Activated CD8-positive, alpha-beta memory T cell treated with anti-CD3 and anti-CD28 coated beads for 36 hours (primary cell): ENCODE results near the gene MYO9B. TPM values are rescaled to one million over a fixed set of nuclear protein-coding genes. Genes with fewer than 3 reads are reported as not detected.
"Not testable (repeated sequence)": the region's sequence is repeated elsewhere in the genome, so short reads cannot be mapped to it uniquely, and the experiment has no call there.

Experiments
- CTCF ChIA-PET: fragments of 350-600 bp; sonication (Branson Sonifier 250); formaldehyde crosslinking; loops from one replicate; lab custom pipeline; 2021; ENCODE audit warnings: antibody characterized with exemption; lab: Charles Lee
- POLR2A ChIA-PET: fragments of 350-600 bp; sonication (Branson Sonifier 250); formaldehyde crosslinking; loops from one replicate; lab custom pipeline; 2021; ENCODE audit warnings: antibody characterized with exemption; lab: Charles Lee
- total RNA-seq, 2 experiments: library from RNA; stranded (reverse); gene quantifications; one replicate each; pipeline ENCODE4 v1.2.3, GENCODE V29; 2021

MYO9B gene
- total RNA-seq, 2 experiments from 2014 or later, result 100 to 105 TPM

DNA sequence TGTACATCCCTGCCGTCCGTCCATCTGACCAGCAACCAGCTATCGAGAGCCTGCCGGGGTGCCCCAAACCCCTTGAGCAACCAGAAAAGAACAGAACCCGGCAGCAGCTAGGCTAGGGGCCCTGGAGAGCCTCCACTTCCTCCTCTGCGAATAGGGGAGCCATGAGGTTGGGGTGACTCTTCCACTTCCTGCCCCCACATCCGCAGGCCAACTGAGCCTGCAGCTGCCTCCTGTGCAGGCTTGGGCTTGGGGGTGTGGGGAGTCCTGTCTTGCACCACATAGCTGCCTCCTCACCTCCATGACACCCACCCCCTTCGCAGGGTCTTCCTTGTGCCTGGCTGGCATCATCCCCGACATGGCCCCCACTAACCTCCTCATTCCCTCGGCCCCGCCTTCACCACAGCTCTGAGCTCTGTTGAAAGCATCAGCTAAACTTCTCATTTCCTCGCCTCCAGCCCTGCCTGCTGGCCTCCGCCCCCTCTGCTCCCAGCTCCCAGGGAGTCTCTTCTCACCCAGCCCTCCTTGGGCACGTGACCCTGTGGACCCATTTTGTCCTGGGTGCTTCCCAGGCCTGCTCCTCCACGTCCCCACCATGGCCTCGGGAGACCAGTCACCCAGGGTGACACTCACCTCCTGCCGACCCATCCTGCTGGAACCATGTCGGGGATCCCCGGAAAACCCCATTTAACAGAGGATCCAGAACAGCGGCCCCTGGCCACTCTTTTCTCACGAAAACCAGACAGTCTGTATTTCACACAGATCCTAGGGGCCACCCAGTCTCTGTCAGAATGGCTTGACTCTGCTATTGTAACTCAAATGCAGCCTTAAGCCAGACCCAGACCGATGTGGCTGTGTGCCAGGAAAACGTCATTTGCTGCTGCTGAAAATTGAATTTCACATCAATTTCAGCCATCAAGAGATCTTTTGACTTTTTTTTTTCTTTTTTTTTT is 50.4 kb downstream of the MYO9B start:
- ChIA-PET POLR2A (interaction anchor here (0.6 to 1.6 kb wide), 6 partner anchors 10 to 385 kb away, joined by 3 to 8 read pairs (median 5); partner anchors contain the start of genes OCEL1 and USE1), CTCF (interaction anchor here (1.6 kb wide), 1 partner anchor 49 kb away, joined by 3 read pairs; no protein-coding TSS in a partner anchor)

DNA sequence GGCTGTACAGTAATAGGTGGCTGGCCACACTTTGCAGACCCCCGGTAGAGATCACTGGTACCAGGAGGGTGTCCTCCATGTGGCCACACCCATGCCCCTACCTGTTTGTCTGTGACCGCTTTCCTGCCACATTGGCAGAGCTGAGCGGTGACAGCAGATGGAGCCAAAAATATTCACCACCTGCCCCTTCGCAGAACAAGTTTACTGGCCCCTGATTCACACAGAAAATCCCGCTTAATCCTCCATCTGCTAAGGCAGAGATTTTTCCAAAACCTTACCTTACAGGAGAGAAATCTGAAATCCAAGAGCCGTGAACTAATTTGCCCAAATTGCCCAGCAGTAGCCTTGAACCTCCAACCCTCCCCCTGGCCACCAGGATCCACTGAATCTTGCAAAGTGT is 52.1 kb downstream of the MYO9B start:
- CTCF ChIA-PET, result no interaction called here
- POLR2A ChIA-PET, result no interaction called here

DNA sequence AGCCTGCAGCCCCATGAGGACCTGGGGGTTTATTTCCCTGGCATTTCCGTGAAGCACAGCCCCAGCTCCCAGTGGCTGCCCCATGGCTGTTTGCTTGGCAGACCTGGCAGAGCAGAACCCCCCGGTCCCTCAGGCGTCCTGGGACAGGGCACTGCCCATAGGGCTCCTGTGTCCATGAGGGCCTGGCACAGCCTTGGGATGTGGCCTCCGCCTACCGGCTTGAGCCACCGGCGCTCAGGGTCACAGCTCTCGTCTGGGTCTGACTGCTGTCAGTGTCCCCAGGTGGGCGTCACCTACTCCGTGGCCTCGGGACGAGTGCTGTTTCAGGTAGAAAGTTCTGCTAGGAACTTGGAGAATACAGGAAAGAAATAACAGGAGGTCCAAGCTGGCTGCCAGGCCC is 52.8 kb downstream of the MYO9B start:
- ChIA-PET CTCF (no interaction called here), POLR2A (no interaction called here)

DNA sequence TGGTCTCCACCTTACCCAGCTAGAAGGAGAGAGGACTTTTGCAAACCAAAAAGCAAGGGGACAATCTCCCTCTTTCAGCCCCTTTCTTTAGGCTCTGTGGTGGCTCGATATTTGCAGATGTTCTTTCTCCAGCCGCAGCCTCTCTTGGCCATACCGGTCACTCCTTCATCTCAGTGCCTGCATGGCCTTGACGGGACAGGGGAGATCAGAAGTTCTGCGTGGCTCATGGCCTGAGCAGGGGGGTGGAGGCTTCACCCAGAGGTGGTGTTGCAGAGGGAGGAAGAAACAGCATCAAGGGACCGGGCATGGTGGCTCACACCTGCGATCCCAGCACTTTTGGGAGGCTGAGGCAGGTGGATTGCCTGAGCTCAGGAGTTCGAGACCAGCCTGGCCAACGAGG is 53.2 kb downstream of the MYO9B start:
- POLR2A ChIA-PET, result no interaction called here
- CTCF ChIA-PET, result no interaction called here

DNA sequence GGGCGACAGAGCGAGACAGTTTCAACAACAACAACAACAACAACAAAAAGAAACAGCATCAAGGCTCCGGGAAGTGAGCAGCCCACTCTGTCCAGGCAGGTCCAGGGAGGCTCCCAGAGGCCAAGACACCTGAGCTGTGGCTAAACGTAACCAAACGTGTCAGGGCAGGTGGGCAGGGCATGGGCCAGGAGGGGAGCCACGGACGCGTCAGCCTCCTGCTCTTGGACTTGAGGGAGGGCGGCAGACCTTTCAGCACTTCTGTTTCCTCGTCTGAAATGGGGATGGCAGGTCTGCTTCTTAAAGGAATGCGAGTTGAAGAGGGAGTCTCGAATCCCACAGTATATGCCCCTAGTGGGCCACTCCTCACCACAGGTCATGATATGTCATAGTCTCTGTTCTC is 53.8 kb downstream of the MYO9B start:
- CTCF ChIA-PET, result no interaction called here
- POLR2A ChIA-PET, result no interaction called here

DNA sequence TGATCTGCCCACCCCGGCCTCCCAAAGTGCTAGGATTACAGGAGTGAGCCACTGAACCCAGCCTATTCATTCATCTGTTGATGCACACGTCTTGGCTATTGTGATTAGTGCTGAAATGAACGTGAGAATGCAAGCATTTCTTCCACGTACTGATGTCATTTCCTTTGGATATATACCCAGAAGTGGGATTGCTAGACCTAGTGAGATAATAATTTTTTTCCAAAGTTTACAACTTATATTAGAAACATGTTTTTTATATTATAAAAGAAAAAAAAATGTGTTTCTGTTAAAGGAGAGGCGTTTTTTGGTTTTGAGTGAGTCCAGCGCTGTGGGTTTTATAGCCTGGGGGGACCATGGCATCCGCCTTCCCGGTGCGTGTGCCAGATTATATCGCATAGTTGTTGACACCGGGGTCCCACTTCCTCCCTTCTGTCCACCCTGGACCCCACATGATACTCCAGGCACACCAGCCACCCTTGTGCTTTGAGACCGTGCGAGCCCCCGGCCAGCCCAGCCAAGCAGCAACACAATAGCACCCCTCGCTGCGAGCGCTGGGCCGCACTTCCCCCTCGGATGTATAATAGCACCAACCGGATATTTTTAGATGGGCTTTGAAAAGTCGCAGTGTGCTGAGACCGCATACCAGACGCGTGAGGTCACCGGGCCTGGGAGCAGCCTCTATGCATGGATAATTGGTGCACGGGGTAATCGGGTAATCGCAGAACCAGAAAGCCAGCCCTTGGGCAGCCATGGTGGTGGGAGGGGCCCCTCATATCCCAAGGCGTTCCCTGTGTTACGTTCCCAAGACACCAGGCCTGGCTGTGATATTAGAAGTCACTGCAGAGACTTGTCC is 59.6 kb downstream of the MYO9B start:
- ChIA-PET CTCF (no interaction called here), POLR2A (no interaction called here)

DNA sequence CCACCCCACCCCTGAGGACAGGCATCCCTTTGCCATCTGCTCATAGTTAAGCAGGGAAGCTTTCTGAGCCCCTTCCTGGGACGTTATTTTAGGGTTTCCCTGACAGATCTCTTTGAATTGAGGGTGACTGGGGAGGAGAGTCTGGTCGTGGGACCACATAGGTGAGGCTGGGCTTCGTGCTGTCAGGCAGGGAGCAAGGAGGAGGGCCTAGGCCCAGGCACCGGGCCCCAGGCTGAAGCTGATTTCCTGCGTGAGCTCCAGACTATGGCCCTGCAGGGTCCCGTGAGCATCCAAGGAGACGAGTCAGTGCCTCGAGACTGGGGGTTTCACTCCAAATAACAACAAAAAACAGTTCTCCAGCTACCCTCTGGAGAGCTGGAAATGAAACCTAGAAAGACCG is 60.4 kb downstream of the MYO9B start:
- POLR2A ChIA-PET, result no interaction called here
- CTCF ChIA-PET, result no interaction called here

DNA sequence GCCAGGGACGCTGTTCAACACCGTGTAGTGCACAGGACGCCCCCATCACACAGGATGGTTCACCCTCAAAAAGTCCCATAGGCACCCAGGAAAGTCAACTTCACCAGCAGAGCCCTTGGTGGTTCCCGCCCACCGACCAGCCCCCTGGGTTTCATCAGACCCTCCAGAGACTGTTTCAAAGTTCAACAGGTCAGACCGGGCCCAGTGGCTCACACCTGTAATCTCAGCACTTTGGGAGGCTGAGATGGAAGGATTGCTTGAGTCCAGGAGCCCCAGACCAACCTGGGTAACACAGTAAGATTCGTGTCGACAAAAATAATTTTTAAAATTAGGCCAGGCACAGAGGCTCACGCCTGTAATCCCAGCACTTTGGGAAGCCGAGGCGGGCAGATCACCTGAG is 61.0 kb downstream of the MYO9B start:
- ChIA-PET CTCF (no interaction called here), POLR2A (no interaction called here)

DNA sequence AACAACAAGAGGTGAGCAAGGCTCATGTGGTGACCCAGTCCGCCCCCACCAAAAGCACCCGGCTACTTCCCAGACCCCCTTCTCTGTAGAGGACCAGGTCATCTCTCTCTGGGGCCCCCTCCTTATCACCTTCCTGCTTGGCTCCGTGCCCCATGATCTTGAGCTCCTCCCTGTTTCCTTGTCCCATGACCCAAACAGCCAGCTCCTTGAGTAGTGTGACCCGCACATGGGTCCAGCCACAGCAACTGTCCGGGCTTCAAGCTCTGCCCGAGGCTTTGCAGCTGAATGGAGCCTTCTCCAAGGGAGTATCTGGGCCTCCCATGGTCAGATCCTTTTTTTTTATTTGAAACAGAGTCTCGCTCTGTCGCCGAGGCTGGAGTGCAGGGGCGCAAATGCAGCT is 61.8 kb downstream of the MYO9B start:
- ChIA-PET POLR2A (no interaction called here), CTCF (no interaction called here)

DNA sequence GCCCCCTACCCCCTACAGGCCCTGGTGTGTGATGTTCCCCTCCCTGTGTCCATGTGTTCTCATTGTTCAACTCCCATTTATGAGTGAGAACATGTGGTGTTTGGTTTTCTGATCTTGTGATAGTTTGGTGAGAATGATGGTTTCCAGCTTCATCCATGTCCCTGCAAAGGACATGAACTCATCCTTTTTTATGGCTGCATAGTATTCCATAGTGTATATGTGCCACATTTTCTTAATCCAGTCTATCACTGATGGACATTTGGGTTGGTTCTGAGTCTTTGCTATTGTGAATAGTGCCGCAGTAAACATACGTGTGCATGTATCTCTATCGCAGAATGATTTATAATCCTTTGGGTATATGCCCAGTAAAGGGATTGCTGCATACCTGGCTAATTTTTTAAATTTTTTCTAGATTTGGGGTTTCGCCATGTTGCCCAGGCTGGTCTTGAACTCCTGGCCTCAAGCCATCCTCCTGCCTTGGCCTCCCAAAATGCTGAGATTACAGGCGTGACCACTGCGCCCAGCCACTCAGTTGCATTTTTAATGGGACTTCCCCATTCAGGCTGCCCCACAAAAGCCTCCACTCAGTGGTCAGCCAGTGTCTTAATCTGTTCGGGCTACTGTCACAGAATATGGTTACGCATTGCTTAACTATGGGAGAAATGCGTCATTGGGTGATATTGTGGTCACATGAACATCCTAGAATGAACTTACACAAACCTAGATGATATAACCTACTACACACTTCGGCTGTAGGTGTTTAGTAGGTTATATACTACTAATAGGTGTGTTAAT is 62.7 kb downstream of the MYO9B start:
- CTCF ChIA-PET, POLR2A ChIA-PET: not testable (repeated sequence)

DNA sequence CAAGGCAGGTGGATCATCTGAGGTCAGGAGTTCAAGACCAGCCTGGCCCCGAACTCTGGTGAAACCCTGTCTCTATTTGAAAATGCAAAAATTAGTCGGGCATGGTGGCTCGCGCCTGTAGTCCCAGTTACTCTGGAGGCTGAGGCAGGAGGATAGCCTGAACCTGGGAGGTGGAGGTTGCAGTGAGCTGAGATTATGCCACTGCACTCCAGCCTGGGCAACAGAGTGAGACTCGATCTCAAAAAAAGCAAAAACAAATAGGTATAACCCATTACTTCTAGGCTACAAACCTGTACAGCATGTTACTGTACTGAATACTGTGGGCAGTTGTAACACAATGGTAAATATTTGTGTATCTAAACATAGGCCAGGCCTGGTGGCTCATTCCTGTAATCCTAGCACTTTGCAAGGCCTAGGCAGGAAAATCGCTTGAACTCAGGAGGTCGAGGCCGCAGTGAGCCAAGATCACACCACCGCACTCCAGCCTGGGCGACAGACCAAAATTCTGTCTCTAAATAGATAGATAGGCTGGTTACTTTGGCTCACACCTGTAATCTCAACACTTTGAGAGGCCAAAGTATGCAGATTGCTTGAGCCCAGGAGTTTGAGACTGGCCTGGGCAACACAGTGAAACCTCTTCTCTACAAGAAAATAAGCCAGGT is 63.5 kb downstream of the MYO9B start:
- ChIA-PET CTCF (no interaction called here), POLR2A (no interaction called here)

DNA sequence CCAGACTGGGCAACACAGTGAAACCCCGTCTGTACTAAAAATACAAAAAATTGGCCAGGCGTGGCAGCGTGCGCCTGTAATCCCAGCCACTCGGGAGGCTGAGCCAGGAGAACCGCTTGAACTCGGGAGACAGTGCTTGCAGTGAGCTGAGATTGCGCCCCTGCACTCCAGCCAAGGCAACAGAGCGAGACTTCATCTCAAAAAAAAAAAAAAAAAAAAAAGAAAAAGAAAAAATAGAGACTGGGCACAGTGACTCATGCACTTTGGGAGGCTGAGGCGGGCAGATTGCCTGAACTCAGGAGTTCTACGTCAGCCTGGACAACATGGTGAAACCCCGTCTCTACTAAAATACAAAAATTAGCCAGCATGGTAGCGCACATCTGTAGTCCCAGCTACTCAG is 69.2 kb downstream of the MYO9B start:
- CTCF ChIA-PET, POLR2A ChIA-PET: not testable (repeated sequence)

DNA sequence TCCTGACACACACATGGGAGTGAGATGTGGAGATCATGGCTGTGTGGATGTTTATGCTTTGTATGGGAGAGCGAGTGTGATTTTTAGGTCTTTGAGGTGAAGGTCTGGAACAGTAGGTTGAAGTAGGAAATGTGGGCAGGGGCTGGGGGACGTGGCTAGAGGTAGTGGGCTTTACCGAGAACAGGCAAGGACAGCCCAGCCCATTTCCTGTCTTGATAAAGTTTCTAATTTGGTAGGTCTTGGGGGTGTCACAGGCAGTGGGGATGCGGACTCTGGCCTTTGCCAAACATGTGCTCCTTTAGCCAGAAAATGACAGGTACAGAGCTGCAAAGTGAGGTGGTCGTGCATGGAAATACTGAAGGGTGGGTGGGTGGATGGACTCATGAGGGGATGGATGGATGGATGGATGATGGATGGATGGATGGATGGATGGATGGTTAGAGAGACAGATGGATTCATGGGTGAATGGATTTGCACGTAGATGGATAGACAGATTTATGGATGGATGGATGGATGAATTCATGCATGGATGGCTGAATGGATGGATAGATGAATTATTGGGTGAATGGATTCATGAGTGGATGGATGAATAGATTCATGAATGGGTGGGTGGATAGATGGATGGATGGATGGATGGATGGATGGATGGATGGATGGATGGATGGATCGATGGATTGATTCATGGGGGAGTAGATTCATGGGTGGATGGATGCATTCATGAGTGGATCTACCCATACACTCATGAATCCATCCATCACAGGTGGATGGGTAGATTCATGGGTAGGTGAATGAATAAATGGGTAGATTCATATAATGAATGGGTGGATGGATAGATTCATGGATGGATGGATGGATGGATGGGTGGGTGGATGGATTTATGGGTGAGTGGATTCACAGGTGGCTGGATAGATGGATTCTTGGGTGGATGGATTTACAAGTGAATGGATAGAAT is 70.2 kb downstream of the MYO9B start:
- POLR2A ChIA-PET, result no interaction called here
- CTCF ChIA-PET, result no interaction called here

DNA sequence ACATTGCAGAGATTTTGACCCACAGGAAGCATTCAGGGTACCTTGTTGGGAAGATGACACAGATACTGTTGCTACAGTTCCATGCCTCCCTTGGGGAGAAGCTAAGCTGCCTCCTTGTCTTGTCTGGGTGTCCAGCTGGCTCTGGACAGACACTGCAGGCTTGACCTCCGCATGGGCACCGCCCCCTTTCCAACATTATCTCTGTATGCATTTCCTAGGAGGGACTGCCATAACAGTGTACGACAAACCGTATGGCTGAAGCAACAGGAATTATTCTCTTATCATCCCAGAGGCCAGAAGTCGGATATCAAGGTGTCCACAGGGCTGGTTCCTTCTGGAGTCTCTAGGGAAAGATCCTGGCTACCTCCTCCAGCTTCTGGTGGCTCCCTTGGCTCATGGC is 72.6 kb downstream of the MYO9B start:
- ChIA-PET POLR2A (no interaction called here), CTCF (interaction anchor here (0.7 kb wide), 1 partner anchor 1729 kb away, joined by 4 read pairs; no protein-coding TSS in a partner anchor)

DNA sequence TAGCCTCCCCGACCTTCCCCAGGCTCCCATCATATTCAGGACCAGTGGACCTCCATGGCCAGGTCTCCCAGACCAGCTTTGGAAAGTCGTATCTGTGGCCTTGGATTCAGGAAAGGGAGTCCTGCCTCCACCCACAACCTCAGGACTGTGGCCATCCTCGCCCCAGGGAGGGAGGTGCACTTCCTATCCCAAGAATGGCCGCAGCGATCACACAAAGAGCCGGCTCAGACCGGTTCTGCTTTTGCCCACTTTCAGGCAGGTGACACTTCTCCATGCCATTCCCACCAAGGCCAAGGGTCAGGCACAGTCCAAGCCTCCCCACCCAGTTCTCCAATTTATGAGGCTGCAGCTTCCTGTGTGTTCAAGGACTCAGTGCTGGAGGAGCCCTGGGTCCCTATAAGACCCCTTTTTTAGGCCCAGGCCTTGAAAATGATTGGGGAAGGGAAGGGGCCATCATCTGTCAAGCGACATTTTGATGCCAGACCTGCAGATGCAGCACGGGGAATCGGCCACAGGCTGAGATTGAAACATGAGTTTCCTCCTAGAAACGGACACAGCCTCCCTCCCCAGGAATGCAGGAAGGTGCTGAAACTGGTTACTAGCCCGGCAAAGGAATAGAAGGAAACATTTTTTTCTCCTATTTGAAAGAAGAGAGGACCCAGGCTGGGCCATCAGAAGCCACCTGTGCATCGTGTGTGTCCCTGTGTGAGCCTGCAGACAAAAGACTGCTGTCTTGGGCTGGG is 74.0 kb downstream of the MYO9B start:
- POLR2A ChIA-PET, result no interaction called here
- CTCF ChIA-PET, result no interaction called here

DNA sequence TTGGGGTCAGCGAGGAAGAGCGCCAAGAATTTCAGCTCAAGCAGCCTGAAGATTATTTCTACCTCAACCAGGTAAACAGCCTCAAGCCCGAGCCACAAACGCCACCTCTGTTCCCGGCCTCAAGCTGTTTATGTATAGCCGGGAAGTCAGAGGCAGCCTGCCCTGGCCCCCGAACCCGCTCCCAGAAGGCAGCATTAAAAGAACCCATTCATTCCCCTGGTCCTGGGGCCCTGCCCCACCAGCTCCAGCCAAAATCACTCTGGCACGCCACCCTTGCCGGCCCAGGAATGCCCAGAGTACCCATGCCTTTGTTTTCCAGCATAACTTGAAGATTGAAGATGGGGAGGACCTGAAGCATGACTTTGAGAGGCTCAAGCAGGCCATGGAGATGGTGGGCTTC is 78.4 kb downstream of the MYO9B start:
- ChIA-PET CTCF (interaction anchor here (0.6 kb wide), 1 partner anchor 373 kb away, joined by 3 read pairs; no protein-coding TSS in a partner anchor), POLR2A (no interaction called here)

DNA sequence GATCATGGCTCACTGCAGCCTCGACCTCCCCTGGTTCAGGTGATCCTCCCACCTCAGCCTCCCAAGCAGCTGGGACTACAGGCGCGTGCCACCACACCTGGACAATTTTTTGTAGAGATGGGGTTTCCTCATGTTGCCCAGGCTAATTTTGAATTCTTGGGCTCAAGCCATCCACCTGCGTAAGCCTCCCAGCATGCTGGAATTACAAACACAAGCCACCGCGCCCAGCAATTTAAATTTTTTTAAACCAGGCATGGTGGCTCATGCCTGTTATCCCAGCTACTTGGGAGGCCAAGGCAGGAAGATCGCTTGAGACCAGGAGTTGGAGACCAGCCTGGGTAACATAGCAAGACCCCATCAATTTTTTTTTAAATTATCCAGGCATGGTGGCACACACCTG is 79.7 kb downstream of the MYO9B start:
- POLR2A ChIA-PET, result no interaction called here

More for the DNA sequence above, 79.7 kb downstream of the MYO9B start:
- CTCF ChIA-PET, result no interaction called here
